Ishikawa (cell line): ENCODE data around the gene SLC5A10.

Experiments
- CEBPB ChIP-seq: IDR thresholded peaks from 2 replicates; pipeline ENCODE4 v1.6.1; 2012
- CREB1 ChIP-seq: IDR thresholded peaks from 2 replicates; pipeline ENCODE4 v1.6.1; 2012; ENCODE audit warnings: low read depth
- EGR1 ChIP-seq: IDR thresholded peaks from 2 replicates; pipeline ENCODE4 v1.6.1; 2012
- EP300 ChIP-seq: IDR thresholded peaks from 2 replicates; pipeline ENCODE4 v1.6.1; 2012; ENCODE audit warnings: borderline replicate concordance
- FOXM1 ChIP-seq: IDR thresholded peaks from 2 replicates; pipeline ENCODE4 v1.6.1; 2012; ENCODE audit warnings: low read depth, borderline replicate concordance
- NFIC ChIP-seq: IDR thresholded peaks from 2 replicates; pipeline ENCODE4 v1.6.1; 2012
- RAD21 ChIP-seq: IDR thresholded peaks from 2 replicates; pipeline ENCODE4 v1.6.1; 2012; ENCODE audit warnings: low read depth
- TAF1 ChIP-seq: IDR thresholded peaks from 2 replicates; pipeline ENCODE4 v1.6.1; 2012; ENCODE audit warnings: low read depth, mild to moderate bottlenecking
- TCF12 ChIP-seq: IDR thresholded peaks from 2 replicates; pipeline ENCODE4 v1.6.1; 2012; ENCODE audit warnings: low read depth
- TEAD4 ChIP-seq: IDR thresholded peaks from 2 replicates; pipeline ENCODE4 v1.6.1; 2012
- YY1 ChIP-seq: IDR thresholded peaks from 2 replicates; pipeline ENCODE4 v1.6.1; 2012; ENCODE audit warnings: low read depth
- ZBTB7A ChIP-seq: IDR thresholded peaks from 2 replicates; pipeline ENCODE4 v1.6.1; 2012; ENCODE audit warnings: low read depth
- TF ChIP-seq, protein P1 (sequence below): IDR thresholded peaks from 2 replicates; pipeline ENCODE4 v1.6.1; 2012
- TF ChIP-seq, protein P2 (sequence below): IDR thresholded peaks from 2 replicates; pipeline ENCODE4 v1.6.1; 2012; ENCODE audit warnings: low read depth, mild to moderate bottlenecking
- TF ChIP-seq, protein P3 (sequence below): IDR thresholded peaks from 2 replicates; pipeline ENCODE4 v1.6.1; 2012

The SLC5A10 gene

DNA sequence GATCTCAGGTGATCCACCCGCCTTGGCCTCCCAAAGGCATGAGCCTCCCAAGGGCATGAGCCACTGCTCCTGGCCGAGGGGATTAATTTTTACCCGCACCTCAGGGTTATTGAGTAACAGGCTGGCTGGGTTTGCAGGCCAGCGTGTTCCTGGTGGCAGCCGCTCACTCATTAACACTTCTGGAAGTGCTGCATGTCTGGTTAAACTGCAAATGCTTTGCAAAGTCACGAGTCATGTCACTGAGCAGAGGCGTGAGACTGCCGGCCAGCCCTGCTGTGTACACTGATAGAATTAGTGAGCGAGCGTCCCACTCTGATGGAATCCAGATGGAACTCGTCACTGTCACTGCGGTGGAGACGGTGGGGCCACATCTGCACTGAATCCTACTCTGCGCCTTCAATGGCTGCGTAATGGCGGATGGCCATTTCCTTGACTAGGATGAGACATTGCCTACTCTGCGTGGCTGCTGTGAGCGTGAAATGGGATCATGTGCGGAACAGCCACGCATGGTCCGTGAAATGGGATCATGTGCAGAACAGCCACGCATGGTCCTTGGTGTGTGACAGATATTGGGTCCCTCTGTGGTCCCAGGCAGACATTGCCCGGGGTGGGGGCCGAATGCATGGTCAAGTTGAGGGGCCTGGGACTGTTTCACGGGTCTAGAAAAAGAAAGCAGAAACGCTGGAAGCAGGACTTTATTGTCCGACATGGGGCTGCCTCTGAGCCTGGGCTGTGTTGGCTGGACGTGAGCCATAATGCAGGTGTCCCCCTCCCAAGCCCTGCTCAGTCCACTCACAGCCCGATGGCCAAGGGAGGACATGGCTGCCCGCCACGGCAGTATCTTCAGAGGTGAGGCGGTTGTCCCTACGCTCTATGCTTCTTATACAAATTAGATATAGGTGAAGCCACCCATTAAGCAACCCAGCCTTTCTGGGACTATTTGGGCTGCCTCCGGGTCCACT, 740 bp upstream of the SLC5A10 start:
- TF ChIP-seq ZBTB7A (no peak), FOXM1 (no peak), NFIC (no peak), TAF1 (no peak), EGR1 (no peak), TCF12 (no peak), CREB1 (no peak), EP300 (no peak), TEAD4 (no peak), RAD21 (no peak), CEBPB (no peak), YY1 (no peak)
- TF ChIP-seq, protein P1, sequence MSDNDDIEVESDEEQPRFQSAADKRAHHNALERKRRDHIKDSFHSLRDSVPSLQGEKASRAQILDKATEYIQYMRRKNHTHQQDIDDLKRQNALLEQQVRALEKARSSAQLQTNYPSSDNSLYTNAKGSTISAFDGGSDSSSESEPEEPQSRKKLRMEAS: no peak
- TF ChIP-seq, protein P2, sequence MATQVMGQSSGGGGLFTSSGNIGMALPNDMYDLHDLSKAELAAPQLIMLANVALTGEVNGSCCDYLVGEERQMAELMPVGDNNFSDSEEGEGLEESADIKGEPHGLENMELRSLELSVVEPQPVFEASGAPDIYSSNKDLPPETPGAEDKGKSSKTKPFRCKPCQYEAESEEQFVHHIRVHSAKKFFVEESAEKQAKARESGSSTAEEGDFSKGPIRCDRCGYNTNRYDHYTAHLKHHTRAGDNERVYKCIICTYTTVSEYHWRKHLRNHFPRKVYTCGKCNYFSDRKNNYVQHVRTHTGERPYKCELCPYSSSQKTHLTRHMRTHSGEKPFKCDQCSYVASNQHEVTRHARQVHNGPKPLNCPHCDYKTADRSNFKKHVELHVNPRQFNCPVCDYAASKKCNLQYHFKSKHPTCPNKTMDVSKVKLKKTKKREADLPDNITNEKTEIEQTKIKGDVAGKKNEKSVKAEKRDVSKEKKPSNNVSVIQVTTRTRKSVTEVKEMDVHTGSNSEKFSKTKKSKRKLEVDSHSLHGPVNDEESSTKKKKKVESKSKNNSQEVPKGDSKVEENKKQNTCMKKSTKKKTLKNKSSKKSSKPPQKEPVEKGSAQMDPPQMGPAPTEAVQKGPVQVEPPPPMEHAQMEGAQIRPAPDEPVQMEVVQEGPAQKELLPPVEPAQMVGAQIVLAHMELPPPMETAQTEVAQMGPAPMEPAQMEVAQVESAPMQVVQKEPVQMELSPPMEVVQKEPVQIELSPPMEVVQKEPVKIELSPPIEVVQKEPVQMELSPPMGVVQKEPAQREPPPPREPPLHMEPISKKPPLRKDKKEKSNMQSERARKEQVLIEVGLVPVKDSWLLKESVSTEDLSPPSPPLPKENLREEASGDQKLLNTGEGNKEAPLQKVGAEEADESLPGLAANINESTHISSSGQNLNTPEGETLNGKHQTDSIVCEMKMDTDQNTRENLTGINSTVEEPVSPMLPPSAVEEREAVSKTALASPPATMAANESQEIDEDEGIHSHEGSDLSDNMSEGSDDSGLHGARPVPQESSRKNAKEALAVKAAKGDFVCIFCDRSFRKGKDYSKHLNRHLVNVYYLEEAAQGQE: no peak
- TF ChIP-seq, protein P3, sequence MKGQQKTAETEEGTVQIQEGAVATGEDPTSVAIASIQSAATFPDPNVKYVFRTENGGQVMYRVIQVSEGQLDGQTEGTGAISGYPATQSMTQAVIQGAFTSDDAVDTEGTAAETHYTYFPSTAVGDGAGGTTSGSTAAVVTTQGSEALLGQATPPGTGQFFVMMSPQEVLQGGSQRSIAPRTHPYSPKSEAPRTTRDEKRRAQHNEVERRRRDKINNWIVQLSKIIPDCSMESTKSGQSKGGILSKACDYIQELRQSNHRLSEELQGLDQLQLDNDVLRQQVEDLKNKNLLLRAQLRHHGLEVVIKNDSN: no peak

DNA sequence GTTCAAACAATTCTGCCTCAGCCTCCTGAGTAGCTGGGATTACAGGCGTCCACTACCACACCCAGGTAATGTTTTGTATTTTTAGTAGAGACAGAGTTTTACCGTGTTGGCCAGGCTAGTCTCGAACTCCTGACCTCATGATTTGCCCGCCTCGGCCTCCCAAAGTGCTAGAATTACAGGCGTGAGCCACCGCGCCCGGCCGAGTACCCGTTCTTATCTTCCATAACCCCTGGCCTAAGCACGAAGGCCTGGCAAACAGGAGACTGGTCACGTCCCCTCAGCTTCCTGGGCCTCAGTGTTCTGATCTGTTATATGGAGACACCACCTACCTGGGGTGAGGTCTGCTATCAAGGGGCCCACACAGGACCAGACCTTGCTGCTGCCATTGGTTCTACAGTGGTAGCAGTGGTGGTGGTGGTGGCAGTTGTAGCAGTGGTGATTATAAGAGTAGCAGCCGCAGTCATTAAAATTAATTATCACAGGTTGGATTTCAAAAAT, 1.3 kb downstream of the SLC5A10 start:
- TF ChIP-seq, protein P1: no peak
- TF ChIP-seq CREB1: no peak
- TF ChIP-seq, protein P2: no peak
- TF ChIP-seq TAF1: no peak
- TF ChIP-seq CEBPB: no peak
- no peak for TF ChIP-seq YY1
- TF ChIP-seq, protein P3: no peak
- no peak for TF ChIP-seq EP300
- no peak for TF ChIP-seq TEAD4
- no peak for TF ChIP-seq NFIC
- TF ChIP-seq ZBTB7A: no peak
- TF ChIP-seq RAD21: no peak
- TF ChIP-seq FOXM1: no peak
- TF ChIP-seq TCF12: no peak
- no peak for TF ChIP-seq EGR1

DNA sequence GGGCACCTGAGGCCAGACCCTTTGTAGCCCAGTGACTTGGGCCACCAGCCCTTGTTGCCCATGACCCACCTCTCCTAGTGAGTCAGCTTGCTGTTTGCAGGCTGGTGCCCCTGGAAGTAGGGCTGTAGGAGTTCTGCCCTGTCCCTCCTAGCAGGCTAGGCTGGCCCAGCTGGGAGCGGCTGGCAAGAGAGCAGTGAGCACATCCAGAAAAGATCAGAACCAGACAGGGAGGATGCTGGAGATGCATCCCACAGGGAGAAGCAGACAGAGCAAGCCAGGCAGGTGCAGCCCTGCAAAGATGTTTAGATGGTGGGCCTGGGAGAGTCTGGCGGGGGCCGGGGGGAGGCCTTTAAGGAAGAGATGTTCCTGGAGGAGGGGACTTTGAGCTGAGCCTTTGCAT, 2.4 kb downstream of the SLC5A10 start:
- TF ChIP-seq ZBTB7A: no peak
- TF ChIP-seq, protein P2: no peak

DNA sequence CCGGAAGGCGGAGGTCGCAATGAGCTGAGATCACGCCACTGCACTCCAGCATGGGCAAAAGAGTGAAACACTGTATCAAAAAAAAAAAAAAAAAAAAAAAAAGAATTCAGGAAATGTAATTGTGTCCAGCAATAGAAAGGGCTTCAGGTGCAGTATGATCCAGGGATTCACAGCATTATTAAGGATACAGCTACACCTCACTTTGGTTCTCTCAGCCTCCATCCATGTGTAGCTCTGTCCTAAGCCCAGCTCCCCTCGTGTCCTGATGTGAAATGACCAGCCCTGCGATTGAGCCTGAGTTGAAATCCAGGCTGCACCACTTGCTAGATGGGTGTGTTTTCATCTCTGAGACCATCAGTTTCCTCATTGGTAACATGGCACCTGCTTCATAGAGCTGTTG, 3.0 kb downstream of the SLC5A10 start:
- TF ChIP-seq RAD21 (no peak), CREB1 (no peak)
- TF ChIP-seq, protein P3: no peak
